H4 (cell line): ENCODE measurements around the gene TEX19. TPM values are rescaled to one million over a fixed set of nuclear protein-coding genes. Genes with fewer than 3 reads are reported as not detected.
A peak's percentile ranks its signal among the peaks of the same experiment; 100 is the strongest.

ENCODE experiments used
- DNase-seq: peaks from one replicate; pipeline ENCODE4 v3.0.0-alpha.2; 2015; ENCODE audit warnings: low spot score
- total RNA-seq: library from RNA; depleted of rRNA; stranded (reverse); fragments of >200 nt; shearing (Covaris generic); gene quantifications from 2 replicates; pipeline ENCODE4 v1.2.3, GENCODE V29; 2014

Gene TEX19
- total RNA-seq, 1 experiment from 2014 or later = 0.68 TPM

DNA sequence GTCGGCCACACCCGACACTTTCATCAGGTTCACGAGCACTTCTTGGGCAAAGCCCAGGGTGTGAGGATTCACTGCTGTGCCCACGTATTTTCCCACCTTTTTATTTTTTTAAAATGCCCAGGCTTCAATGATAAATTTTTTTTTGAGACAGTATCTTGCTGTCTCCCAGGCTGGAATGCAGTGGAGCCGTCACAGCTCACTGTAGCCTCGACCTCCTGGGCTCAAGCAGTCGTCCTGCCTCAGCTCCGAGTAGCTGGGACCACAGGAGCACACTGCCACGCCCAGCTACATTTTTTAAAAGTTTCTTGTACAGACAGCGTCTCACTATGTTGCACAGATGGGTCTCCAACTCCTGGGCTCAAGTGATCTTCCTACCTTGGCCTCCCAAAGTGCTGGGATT is 30.3 kb downstream of the TEX19 start:
- DNase-seq = no peak

DNA sequence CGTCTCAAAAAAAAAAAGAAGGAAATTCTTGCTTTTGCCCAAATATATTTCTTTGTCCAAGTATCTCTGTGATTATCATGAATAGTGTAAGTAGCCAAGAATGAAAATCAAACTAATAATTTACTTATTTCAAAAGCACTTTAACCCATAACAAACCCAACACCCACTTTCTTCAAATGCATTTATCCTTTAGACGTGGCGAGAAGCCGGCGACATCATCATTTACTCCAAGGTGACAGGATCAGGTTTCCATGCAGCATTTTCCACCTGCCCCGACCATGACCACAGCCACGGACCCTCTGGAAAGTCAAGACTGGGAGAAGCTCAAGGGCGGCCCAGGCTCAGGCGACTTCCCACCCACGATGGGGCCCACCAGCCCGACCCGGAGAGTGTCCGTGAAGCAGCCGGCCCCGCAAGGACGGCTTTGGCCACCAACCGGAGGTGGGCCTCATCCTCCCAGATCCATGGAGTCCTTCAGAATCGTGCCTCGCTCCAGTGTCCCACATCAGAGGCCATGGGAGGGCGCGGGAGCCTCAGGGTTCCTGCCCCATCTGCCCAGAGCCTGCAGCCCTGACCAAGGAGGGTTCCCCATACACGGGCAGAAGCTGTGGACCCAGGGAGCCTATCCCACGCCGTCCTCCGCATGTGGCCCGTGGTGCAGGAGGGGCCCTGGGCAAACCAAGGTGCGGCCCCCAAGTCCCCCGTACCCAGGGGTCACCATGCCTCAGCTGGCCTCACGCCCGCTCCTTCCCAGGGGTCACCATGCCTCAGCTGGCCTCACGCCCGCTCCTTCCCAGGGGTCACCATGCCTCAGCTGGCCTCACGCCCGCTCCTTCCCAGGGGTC is 31.2 kb downstream of the TEX19 start:
- DNase-seq = no peak

DNA sequence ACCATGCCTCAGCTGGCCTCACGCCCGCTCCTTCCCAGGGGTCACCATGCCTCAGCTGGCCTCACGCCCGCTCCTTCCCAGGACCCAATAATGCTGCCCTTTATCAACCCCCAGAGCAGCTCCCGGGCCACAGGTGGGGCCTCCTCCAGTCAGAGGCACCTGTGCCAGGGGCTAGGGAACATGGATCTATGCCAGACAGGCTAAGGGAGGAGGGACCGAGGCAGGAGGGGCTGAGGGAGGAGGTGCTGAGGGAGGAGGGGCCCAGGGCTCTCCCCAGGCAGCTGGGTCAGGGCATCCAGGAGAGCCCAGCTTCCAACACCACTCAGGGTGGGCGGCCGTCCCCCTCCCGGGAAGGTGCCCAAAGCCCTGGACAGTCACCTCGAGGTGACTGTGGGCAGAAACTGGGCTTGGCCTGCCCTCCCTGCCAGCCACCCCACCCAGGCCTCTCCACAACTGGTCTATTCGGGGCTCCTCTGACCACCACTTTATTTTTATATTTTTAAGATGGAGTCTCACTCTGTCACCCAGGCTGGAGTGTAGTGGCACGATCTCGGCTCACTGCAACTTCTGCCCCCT is 31.9 kb downstream of the TEX19 start:
- DNase-seq = no peak

DNA sequence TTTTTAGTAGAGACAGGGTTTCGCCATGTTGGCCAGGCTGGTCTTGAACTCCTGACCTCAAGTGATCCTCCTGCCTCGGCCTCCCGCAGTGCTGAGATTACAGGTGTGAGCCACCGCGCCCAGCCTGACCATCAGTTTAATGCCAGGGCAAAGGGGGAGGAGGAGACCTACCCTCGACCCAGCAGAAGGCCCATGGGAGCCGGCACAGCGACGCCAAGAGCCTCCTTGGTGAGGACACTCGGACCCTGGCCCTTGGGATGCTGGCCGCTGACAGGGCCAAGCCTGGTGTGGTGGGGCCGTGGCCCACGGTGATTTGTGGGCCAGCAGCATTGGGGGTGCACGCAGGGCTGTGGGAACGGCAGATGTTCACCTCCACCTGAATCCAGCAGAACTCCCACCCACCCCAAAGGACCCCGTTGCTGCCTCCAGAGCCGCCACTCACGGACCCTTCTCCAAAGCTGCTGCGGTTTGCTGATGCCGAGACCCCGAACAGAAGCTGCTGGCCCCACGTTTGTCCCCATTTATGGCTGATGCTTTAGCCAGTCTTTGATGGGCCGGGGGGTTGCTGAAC is 32.5 kb downstream of the TEX19 start:
- DNase-seq = no peak

DNA sequence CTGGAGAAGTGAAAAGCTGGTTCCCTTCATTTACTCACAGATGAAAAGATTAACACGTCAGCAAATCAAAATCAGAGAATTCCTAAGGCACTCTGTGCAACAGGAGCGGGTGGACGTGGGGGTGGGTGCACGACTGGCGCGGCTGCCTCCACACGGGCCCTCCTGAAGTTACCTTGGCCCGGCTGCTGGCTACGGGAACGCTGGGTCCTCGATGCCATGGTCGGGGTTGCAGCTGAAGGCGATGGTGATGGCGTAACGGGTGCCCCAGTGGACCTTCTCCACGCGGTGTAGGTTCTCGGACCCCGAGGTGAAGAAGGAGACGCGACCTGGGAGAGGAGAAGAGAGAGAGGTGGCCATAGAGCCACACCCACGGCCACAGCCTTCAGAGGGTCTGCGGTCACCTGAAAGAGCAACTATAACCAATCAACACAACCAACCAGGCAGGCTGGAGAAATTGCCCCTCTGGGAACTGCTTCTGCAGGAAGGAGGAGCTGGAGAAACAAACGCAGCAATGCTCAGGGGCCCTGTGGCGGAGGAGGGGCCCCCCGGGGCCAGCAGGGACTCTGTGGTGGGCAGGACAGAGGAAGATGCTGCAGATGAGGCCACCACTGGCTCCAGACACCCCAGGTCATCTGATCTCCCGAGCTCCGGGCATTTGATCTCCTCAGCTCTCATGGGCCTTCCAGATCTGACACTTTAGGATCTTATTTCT is 33.3 kb downstream of the TEX19 start:
- DNase-seq = no peak

DNA sequence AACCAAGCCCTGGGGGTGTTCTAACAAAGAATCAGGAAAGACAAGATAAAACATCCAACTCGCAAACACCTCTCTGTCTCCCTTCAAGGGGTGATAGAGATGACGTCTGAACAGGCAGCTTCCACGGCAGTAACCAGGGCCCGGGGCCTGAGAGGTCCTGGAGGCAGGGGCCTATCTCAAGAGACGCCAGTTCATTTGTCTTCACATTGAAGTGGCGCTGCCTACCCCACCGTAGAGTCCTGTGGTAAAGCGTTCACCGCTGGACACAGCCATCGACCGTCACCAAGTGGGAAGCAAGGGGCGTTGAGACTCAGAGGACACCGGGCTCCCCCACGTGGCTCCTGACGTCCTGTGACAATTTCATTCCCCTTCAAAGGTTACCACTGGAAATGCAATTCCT is 33.9 kb downstream of the TEX19 start:
- DNase-seq = no peak

DNA sequence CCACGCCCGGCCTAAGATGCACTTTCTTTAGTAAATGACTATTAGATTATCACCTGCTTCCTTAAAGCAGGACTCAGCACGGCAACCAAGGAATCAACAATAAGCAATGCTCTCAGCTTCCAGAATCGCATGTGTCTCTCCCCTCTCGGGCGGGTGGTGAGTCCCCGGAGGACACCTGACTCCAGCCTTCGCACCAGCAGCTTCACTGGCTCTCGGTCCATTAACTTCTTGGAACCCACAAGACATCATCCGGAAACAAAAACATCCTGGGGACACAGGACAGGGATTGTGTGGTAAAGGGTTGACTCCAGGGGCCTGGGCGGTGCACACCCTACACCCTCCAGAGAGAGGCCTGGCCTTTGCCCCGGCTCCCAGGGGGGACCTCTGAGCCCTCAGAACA is 35.2 kb downstream of the TEX19 start:
- no peak for DNase-seq

DNA sequence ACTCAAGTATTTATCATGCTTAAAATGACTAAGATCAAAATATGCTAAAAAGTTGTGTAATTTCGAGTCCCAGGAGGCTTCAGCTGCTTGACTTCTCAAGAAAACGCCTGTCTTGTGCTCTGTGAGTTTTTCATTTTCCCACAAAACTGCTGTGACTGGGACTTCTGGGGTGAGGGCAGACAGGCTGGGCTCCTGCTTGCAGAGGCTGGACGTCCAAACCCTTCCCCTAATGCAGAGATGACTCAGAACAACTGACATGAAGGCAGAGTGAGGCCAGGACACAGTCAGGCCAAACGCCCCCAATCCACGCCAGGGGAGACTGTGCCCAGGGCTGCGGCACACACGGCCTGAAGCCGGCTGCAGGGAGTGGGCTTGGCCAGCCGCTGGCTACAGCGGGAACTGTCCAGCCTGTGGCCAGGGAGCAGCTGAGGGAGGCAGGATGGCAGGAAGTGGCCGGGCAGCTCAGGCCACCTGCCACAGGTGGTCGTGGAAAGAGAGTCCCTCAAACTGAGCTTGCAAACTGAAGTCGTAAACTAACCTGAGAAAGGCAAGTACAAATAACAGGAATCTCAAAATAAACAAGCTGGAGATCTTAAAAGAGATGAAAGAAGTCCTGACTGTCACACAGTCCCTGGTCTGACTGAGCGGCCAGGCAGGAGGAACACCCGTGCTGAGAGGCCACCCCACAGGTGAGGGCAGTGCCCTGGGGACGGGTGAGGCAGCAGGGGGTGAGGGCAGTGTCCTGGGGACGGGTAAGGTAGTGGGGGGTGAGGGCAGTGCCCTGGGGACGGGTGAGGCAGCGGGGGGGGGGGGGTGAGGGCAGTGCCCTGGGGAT is 37.8 kb downstream of the TEX19 start:
- DNase-seq = no peak

DNA sequence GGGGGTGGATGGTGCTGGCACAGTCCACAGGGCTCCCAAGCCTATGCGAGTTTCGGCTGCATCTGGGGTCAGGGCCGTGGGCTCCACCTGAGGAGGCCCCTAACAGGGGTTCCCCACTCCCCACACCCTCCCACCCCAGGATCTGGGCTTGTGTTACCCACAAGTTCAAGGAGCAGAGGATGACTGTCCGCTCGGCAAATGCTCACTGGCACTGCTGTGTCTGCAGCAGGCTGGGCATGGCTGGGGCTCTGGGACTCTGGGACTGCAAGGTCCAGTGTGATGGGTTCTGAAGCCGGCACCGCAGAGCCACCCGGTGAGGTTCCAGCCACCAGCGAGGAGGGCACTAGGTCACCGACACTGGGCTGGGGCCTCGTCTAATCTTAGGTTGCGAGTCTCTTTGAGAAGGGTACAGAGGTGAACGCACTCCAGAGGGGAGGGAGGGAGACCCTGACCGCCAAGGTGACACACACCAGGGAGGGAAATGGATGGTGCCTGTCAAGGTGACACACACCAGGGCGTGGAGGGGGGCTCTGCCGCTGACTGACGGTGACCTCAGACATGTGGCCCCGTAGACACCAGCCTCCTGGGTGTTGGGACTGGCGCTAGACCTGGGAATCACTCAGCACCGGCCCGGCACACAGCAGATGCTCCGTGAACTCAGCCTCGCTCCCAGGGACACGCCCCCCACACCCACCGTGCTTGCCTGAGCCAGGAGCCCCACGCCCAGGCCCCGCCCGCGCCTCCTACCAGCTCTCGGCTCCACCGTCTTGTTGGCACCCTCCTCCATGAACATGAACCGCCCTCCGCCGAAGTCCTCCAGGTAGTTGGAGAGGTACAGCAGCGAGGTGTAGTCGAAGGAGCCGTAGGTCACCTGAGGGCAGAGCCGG is 38.6 kb downstream of the TEX19 start:
- no peak for DNase-seq

DNA sequence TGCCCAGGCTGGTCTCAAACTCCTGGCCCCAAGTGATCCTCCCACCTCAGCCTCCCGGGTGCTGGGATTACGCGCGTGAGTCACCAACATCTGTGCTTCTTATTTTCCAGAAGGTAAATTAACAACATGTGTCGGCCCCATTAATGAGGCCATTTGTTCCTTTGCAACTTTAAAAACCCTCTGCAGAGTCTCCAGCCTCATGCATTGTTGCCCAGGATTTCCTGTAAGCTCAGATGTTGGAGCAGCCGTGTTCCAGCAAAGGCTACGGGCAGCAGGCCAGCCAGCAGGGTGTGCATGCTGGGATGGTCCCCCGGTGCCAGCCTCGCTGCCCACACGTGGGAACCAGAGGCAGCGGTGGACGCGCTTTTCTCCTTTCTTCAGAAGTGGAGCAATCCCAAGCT is 40.0 kb downstream of the TEX19 start:
- DNase-seq = peak; percentile 42

DNA sequence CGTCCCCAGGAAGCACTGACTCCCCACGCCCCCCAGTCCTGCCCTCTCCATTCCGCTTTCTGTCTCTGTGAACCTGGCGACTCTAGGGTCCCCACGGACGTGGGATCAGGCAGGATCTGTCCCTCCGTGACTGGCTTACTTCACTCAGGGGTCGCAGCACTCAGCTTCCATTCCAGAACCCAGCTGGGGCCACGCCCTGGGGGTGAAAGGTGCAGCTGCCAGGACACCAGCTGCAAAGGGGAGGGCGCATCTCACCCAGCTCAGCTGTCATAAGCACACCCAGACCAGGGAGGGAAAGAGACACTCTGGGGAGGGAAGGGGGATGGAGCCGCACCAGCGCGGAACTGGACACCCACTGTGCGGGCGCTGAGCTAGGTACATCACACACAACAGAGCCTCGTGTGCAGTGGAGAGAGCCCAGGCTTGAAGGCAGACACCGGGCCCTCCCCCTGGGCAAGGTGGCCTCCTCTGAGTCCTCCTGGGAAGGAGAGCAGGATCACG is 40.6 kb downstream of the TEX19 start:
- no peak for DNase-seq

DNA sequence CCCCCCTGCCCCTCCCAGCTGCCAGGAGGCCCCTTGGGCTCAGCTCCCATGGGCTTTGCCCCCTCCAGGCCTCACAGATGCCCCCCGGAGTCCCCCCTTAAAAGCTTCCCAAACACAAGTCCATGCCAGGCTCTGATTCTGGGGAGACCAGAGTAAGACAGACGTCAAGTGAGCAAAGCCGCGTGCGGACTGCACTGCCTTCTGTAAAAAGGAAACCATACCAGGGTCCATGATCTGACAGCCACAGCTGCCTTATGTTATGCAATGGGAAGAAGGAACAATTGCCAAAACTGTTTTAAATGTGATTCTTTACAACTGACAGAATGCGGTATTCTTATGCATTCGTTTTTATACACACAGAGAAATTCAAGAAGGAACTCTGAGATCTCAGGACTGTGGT is 41.2 kb downstream of the TEX19 start:
- DNase-seq = no peak

DNA sequence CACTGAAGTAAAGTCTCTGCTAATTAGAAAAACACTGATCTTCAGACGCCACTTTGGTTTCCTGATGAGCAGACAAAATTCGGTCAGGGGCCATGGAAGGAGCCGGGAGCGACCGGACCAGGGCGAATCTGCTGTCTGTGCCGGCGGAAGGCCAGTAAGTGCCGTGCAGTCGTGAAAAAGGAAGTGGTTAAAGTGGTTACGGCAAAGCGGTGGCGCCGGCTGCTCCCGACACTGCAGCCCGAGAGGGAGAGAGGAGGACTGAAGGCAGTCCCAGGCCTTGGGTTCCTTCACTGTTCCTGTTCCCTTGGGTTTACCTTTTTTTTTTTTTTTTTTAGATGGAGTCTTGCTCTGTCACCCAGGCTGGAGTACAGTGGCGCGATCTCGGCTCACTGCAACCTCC is 41.8 kb downstream of the TEX19 start:
- DNase-seq = no peak

DNA sequence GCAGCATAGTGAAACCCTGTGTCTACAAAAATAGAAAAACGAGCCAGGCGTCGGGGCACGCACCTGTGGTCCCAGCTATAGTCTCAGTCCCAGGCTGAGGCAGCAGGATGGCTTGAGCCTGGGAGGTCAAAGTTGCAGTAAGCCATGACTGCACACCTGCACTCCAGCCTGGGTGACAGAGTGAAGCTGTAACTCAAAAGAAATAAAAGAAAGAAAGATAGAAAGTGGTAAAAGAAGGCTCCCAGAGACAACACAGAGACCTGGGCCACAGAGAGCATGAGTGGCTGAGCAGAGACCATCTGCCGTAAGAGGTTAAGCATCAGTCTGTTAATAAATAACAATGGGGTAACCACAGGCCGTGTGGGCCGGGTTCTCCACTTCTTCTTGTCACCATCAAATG is 43.8 kb downstream of the TEX19 start:
- DNase-seq = no peak

DNA sequence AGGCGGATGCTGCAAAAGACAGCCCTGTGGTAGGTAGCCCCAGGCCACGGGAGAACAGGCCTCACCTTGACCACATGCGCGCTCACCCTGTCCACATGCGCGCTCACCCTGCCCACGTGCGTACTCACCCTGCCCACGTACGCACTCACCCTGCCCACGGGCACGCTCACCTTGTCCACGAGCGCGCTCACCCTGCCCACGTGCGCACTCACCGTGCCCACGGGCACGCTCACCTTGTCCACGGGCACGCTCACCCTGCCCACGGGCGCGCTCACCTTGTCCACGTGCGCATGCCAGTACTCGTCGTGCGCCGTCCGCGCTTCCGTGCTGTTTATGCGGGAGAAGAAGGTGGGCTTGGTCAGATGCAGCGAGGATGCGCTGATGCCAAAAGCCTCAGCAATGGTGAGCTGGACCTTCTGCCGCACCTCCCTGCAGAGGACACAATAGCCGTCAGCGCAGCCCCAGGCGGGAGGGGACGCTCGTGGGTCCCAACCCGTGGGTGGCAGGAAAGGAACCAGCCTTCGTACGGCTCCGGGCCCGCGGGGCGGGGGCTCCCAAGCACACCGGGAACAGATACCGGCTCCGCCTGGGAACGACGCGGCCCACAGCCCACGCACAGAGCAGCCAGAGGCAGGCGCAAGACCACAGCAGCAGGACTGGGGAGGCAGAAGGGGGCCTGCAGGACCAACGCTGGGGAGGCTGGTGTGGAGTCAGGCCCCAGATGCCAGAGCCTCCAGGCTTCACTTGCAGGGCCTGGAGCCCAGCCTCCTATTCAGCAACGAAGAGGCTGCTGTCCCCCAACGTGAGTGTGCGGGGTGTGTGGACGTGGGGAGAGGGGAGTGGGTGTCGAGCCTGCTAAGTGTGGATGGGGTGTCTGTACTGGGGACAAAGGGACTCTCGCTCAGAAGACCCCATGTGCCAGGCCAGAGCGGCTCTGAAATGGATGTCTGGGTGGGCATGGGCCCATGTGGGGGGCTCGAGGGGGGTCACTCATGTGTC is 44.9 kb downstream of the TEX19 start:
- DNase-seq = no peak

DNA sequence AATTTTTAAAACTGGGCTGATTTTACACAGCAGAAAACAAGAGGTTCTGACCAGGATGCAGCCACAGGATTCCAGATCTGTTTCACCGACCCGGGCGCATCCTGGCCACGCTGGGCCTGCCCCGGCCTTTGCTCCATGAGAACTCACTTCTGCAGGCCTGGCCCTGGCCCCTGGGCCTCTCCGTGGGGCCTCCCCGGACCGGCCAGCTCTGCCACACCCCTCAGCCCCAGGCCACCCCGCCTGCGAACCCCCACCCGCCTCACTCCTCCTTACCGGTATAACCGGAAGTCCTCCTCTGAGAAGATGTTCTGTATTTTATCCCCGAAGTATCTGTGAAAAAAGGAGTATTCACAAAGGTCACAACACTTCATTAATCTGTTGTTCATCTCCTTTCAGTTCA is 46.0 kb downstream of the TEX19 start:
- DNase-seq = no peak

DNA sequence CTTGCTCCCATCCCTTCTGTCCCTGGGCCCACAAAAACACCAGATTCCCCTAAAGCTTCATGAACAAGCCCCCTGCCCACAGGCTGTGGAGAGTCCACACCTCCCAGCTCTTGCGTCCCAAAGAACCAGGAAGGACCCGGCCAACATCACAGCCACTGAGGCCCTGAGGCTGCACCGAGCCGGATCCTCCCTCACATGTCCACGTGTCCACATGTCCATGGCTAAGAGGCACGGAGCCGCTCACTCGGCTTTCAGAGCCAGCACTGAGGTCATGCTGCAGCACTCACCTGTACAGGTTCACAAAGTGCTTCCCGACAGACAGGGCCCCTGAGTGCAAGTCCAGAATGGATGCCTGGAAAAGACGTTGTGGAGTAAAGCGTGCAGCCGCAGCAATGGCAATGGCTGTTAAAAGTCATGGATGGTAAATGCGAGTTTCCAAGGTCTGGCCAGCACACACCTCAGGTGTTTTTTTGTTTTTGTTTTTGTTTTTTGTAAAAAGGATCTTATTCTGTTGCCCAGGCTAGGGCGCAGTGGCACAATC is 47.2 kb downstream of the TEX19 start:
- no peak for DNase-seq

DNA sequence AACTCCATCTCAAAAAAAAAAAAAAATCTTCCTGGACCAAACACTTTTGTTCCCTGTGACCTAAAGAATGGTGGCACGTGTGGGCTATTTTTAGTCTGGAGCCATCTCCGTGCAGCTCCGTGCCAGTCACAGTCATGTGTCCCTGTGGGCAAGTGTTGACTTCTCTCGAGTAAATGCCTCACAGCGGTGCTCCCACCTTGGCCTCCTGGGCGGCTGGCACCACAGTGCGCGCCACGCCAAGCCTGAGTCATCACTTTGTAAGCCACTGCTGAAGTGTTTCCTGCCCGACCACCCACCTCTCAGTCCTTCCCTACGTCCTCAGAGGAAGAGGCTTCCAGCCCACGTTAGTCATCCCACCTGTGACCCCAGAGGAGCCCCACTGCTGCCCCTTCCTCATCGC is 48.2 kb downstream of the TEX19 start:
- peak; percentile 96 for DNase-seq
